NCI-H128 (cell line): ENCODE measurements around the gene RAVER2.
A peak's percentile ranks its signal among the peaks of the same experiment; 100 is the strongest.
"Not testable (repeated sequence)": the region's sequence is repeated elsewhere in the genome, so short reads cannot be mapped to it uniquely, and the experiment has no call there.

ENCODE experiments used
- DNase-seq: peaks from one replicate; lab custom pipeline; 2025; ENCODE audit not compliant: unreplicated experiment; lab: John Stamatoyannopoulos, UW

The RAVER2 gene

DNA sequence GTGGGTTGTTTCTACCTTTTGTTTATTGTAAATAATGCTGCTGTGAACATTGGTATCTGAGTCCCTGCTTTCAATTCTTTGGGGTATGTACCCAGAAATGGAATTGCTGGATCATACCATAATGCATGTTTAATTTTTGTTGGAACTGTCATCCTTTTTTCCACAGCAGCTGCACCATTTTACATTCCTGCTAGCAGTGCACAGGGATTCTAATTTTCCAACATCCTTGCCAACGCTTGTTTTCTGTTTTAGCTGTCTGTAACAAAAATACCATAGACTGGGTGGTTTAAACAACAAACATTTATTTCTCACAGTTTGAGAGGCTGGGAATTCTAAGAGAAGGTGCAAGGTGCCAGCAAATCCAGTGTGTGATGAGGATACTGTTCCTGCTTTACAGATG is 65.1 kb downstream of the RAVER2 start:
- DNase-seq: no peak

DNA sequence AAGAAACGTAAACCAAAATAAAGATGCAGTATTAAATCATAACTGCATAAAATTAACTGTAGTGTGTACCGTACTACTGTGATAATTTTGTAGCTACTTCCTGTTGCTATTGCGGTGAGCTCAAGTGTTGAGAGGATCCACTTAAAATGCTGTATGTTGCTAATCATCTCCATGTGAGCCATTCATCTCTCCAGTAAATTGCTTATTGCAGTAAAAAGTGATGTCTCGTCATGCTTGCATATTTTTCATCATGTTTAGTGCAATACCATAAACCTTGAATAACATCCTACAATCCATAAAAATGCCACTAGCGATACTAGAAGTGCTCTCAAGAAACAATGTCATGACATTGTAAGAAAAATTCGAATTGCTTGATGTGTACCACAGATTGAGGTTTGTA is 66.3 kb downstream of the RAVER2 start:
- no peak for DNase-seq

DNA sequence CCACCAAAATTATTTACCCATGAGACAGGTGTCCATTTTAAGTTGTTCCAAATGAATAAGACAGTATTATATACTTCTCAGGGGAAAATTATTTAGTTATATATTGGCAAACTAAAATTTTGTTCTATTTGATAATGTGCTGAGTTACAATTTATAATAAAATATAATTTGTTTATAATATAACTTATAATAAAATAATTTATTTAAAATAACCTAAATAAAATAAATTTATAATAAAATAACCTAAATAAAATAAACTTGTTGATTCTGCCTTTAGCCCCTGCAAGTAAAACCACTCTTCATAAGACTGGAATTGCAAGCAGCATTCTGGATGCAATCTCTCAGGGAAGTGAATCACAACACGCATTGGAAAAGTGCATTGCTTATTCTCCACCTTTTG is 69.6 kb downstream of the RAVER2 start:
- DNase-seq: no peak

- DNase-seq: not testable (repeated sequence)
Observed at GRCh38 chr1:64817364-64817763, 72.5 kb downstream of the RAVER2 start.

- not testable (repeated sequence) for DNase-seq
Observed at GRCh38 chr1:64820572-64820971, 75.7 kb downstream of the RAVER2 start.

GRCh38 chr1:64822621-64823020 is 77.7 kb downstream of the RAVER2 start:
- no peak for DNase-seq

DNA sequence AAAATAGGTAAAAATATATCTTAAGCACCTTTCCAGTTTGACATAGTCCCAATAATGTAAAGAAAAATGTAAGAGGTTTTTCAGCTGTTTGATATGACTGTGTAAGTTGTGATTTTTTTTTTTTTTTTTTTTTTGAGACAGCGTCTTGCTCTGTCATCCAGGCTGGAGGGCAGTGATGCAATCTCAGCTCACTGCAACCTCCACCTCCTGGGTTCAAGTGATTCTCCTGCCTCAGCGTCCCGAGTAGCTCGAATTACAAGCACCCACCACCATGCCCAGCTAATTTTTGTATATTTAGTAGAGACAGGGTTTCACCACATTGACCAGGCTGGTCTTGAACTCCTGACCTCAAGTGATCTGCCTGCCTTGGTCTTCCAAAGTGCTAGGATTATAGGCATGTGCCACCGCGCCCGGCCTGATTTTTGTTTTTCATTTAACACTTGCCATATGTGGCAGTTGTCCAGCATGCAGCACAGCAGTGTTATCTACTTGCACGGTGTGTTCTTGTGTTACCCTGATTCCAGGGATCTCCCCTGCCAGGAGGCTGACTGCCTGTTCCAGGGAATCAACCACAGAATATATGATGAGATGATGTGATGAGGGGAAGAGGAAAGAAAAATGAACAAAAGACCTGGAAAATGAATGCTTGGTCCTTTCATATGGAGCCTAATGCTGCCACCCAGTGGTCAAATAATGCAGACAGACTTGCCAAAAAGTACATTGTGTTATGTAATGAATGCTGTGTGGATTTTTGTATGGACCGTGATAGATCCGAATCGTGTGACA is 79.0 kb downstream of the RAVER2 start:
- DNase-seq: peak; percentile 82

DNA sequence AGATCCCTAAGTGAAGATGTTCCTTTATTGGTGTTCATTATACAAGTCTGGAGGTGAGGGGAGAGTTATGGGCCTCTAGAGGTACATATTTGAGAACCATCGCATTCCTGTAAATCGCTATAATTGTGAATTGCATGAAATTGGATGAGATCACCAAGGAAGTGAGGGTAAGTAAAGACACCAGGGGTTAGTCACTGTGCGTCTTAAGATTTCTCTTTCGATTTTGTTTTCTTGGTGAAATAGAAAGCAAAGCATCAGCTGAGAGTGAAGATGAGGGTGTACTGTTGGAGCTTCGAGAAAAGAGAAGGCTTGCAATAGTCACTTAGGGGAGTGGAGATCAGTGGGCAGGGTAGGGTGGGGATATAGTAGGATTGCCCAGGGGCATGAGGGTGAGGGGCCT is 82.1 kb downstream of the RAVER2 start:
- DNase-seq: no peak

GRCh38 chr1:64828829-64829228 is 84.0 kb downstream of the RAVER2 start:
- DNase-seq: no peak

GRCh38 chr1:64829411-64830029 is 84.6 kb downstream of the RAVER2 start:
- no peak for DNase-seq

DNA sequence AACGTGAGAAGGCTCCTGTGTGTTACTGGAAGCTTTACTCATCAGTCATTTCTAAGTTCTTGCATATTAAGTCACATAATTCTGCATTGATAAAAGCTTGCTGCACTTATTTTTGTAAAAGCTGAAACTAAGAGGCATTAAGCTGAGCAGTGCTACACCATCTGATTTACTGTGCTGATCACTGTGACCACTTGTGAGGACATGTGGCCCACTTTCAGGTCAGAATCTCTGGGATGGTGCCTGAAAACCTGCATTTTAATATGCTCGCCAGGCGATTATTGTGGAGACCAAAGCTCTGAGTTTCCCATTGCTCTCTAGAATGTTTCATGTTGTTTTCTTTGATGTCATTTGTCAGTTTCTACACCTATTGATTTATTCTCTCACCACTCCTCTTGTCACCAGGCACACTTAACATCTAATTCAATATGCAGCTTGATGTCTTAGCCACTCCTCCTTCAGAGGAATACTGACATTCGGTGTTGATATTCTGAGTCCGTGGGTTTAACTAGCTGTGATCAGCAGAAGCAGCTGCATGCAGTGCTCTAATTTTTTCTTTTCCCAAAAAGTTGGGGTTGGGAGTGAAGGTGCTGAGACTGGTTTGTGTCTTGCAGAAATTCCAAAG is 85.3 kb downstream of the RAVER2 start:
- DNase-seq: no peak

- DNase-seq: no peak
Observed at GRCh38 chr1:64834734-64835133, 89.9 kb downstream of the RAVER2 start.

DNA sequence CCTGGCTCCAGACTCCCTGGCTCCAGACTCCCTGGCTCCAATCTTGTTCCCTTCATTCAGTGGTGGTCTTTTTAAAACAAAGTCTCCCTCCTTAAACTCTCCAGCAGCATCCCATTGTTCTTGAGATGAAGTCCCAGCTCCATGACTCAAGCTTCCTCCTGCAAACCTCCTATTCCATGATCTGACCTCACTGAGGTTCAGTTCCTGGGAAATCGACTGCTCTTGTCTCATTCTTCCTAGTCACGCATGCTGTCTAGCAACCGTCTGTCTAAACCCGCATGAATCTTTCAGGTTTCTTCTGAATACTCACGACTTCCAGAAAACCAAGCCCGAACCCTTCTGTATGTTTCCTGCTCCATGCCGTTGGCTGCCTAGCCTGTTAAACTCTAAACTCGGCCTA is 91.9 kb downstream of the RAVER2 start:
- no peak for DNase-seq

DNA sequence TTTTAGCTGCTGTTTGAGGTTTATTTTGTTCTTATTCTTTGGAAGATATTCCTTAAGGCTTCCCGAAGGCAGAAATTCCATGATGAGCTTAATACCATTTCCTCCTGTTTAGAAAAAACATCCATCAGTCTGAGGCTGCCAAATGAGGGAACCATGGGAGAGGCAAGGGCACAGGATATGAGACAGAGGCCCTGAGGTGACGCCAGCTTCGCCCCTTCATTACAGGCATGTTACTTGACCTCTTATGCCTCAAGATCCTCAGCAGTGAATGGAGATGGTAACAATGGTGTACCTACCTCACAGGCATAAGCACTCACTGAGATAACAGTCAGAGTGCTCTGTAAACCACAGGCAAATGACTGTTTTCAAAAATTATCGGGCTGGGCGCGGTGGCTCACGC is 93.6 kb downstream of the RAVER2 start:
- DNase-seq: no peak

DNA sequence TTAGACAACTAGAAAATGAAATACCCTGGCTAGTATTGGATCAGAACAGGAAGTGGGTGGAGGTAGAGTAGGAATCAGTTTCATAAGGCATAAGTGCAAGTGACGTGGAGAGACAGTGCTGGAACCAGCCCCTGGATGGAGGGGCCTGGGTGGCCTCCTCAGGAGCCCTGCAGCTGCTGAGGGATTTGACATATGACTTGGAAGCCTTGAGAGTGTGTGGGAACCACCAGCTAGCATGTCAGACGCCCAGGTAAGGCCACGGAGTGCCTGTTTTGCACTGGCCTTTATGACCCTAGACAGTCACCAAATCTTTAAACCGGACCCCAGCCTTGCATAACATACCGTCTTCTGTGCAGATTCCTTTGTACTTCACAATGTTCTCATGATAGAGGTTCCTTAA is 94.4 kb downstream of the RAVER2 start:
- DNase-seq: no peak

DNA sequence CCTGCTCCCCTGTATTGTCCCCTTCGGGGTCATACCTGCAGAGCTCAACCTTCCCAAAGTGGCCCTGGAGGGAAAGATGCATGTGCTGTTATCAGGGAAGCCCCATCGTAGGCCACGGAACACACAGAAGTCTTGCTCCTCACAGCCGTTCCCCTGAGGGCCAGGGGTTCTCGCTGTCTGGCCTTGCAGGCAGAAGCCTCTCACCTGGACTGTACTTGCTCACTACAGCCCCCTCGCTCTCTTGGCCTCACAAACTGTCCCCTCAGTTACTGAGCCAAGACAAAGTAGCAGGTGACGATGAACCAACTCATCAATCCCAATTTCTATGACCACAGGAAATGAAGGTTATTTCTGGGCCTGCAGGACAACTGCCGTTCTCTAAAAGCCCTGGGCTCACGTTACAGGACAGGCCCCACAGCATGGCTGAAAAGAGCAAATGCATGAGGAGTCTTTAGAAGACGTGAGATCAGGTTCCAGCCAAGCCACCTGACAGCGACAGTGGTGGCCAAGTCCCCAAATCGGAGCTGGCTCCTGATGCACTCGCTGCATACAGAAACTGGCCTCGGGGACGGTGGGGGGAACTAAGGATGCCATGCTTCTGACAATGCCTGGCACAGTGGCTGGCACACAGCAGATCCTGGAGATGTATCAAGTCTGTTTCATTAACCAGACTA is 95.0 kb downstream of the RAVER2 start:
- no peak for DNase-seq

GRCh38 chr1:64841330-64842065 is 96.6 kb downstream of the RAVER2 start:
- no peak for DNase-seq

GRCh38 chr1:64842224-64842623 is 97.3 kb downstream of the RAVER2 start:
- no peak for DNase-seq

- no peak for DNase-seq
Observed at GRCh38 chr1:64843675-64844074, 98.8 kb downstream of the RAVER2 start.

DNA sequence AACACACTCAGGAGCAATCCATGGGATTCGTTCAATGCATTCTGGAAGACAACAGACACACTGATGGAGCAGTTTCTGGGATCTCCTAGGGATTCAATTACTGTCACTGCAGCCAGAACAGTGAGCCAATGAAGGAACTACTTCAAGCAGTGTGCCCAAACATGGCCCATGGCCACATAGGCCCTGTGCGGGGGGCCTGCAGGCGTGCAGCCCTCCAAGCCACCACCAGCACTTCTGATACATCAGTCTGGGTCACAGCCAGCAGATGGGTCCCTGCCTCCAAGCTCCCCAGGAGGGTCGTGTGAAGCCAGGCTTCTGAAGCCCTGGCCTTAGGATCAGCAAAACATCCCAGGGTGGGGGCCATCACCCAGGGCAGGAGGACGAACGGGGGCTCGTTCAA is 99.3 kb downstream of the RAVER2 start:
- no peak for DNase-seq

DNA sequence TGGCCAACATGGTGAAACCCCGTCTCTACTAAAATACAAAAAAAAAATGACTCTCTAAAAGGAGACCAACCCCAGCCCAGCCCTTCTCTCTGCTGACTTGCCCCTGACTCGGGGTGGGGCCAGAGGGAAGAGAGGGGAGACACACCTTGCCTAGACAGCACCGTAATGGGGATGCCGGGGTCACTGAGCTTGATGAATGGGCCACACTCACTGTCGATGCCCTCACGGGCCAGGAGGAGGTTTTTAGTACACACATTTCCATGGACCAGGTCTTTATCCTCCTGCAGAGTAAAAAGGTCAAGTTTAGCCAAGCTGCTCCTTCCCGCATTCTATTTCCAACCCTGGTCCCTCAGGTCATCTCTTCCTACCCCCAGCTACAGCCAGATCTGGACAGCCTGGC is 99.7 kb downstream of the RAVER2 start:
- DNase-seq: no peak
